Astrocyte of the cerebellum (primary cell): ENCODE data around the gene GATB.

Source experiments
- DNase-seq: peaks from one replicate; pipeline ENCODE4 v3.0.0-alpha.2; 2011; ENCODE audit warnings: low read depth
- H3K4me3 ChIP-seq: 2 replicates; pipeline ENCODE4 v1.5.1; 2011; ENCODE audit warnings: mild to moderate bottlenecking, low read depth, low read length, moderate library complexity
- CTCF ChIP-seq: IDR thresholded peaks from 2 replicates; pipeline ENCODE4 v1.5.1; 2012; ENCODE audit warnings: low read length, low read depth, moderate library complexity, mild to moderate bottlenecking; ENCODE audit errors: missing control alignments
- in situ Hi-C: cut with HindIII; loops from 2 replicates; pipeline ENCODE4 v1.10.0; 2017; ENCODE audit warnings: low sequenced_read_pairs

Gene GATB

GRCh38 chr4:151676301-151676700 is 84.5 kb downstream of the GATB start:
- peak; percentile 67 for DNase-seq
- no peak for TF ChIP-seq CTCF
- in situ Hi-C loops, result no loop called here
- no peak overlapping the region for H3K4me3 ChIP-seq

- no peak for DNase-seq
- TF ChIP-seq CTCF, result no peak
- no peak overlapping the region for H3K4me3 ChIP-seq
- in situ Hi-C loops, result no loop called here
These were observed 85.3 kb downstream of the GATB start for GRCh38 chr4:151675411-151675971.

- no peak for DNase-seq
- in situ Hi-C loops, result no loop called here
- no peak for TF ChIP-seq CTCF
- H3K4me3 ChIP-seq, result no peak overlapping the region
These were observed 85.9 kb downstream of the GATB start for GRCh38 chr4:151674804-151675391.

- H3K4me3 ChIP-seq, result no peak overlapping the region
- in situ Hi-C loops, result no loop called here
- no peak for DNase-seq
- TF ChIP-seq CTCF, result no peak
These were observed 86.8 kb downstream of the GATB start for GRCh38 chr4:151673908-151674520.

GRCh38 chr4:151672996-151673395 is 87.8 kb downstream of the GATB start:
- DNase-seq, result no peak
- H3K4me3 ChIP-seq, result no peak overlapping the region
- in situ Hi-C loops, result no loop called here
- TF ChIP-seq CTCF, result no peak

- H3K4me3 ChIP-seq, result no peak overlapping the region
- no peak for TF ChIP-seq CTCF
- DNase-seq, result no peak
- in situ Hi-C loops, result no loop called here
These were observed 89.2 kb downstream of the GATB start for GRCh38 chr4:151671541-151672059.
